MCF 10A (cell line): ENCODE measurements around the gene CCDC86. TPM values are rescaled to one million over a fixed set of nuclear protein-coding genes. Genes with fewer than 3 reads are reported as not detected.

Experiments used
- BruUV-seq: library from RNA; stranded (reverse); fragments of 400-500 nt; replicated peaks from 2 replicates; lab custom pipeline; 2021; lab: Mats Ljungman, UMichigan
- CTCF ChIA-PET: fragments of 300-600 bp; sonication (Branson Sonifier 250); formaldehyde crosslinking; extraction: SDS; loops from one replicate; lab custom pipeline; 2021; ENCODE audit warnings: antibody characterized with exemption, inconsistent platforms; lab: Yijun Ruan, JAX
- POLR2A ChIA-PET: fragments of 300-600, 350-650 bp; sonication (Branson Sonifier 250); formaldehyde crosslinking; extraction: SDS; loops from one replicate; lab custom pipeline; 2020; ENCODE audit warnings: antibody characterized with exemption, inconsistent platforms; lab: Yijun Ruan, JAX
- DNase-seq: peaks from one replicate; pipeline ENCODE4 v3.0.0-alpha.2; 2018; ENCODE audit not compliant: unreplicated experiment
- H3K27ac Mint-ChIP-seq: one replicate; pipeline ENCODE4 v1.8.0; 2022; ENCODE audit warnings: mild to moderate bottlenecking, low read depth, mixed read lengths; ENCODE audit not compliant: unreplicated experiment
- H3K27me3 Mint-ChIP-seq: one replicate; pipeline ENCODE4 v1.8.0; 2022; ENCODE audit warnings: mixed read lengths; ENCODE audit not compliant: insufficient read depth, unreplicated experiment
- H3K36me3 Mint-ChIP-seq: one replicate; pipeline ENCODE4 v1.8.0; 2022; ENCODE audit warnings: mild to moderate bottlenecking, moderate library complexity, mixed read lengths; ENCODE audit not compliant: insufficient read depth, unreplicated experiment
- H3K4me1 Mint-ChIP-seq: one replicate; pipeline ENCODE4 v1.8.0; 2022; ENCODE audit warnings: mixed read lengths; ENCODE audit not compliant: insufficient read depth, unreplicated experiment
- H3K4me3 Mint-ChIP-seq: one replicate; pipeline ENCODE4 v1.8.0; 2022; ENCODE audit warnings: mild to moderate bottlenecking, moderate library complexity, mixed read lengths; ENCODE audit not compliant: unreplicated experiment
- H3K9me3 Mint-ChIP-seq: one replicate; pipeline ENCODE4 v1.8.0; 2022; ENCODE audit warnings: mixed read lengths; ENCODE audit not compliant: unreplicated experiment
- intact Hi-C: fragments of 100-400 bp; cut with micrococcal nuclease; formaldehyde crosslinking; loops from 2 replicates; pipeline ENCODE4 v1.14.1; 2022
- total RNA-seq: library from RNA; stranded (reverse); gene quantifications from 2 replicates; pipeline ENCODE4 v1.2.3, GENCODE V29; 2022
- TF ChIP-seq, protein P1 (sequence below): fragments of 200-600 bp; IDR thresholded peaks from one replicate; pipeline ENCODE4 v1.8.0; 2022; ENCODE audit warnings: antibody characterized with exemption, mild to moderate bottlenecking; ENCODE audit not compliant: unreplicated experiment

Gene CCDC86
- total RNA-seq, 1 experiment from 2014 or later = 57.8 TPM

DNA sequence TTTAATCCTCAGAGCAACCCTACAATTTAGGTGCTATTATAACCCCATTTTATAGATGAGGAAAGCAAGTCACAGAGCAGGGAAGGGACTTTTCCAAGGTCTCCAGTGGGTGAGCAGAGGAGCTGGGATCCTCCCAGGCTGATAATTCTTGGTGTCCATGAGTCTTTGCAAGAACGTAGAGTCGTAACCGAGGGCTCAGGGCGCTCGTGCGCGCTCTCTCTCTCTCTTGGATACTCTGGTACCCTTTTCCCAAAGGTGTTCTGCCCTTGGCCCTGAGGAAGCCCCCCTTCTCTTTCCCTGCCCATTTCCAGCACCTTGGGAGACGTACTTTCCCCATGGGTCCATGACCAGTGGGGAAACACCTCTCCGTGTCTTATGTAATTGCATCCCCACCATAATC is 20.3 kb downstream of the CCDC86 start:
- H3K4me3 Mint-ChIP-seq = no peak overlapping the region
- H3K9me3 Mint-ChIP-seq = no peaks in the 10 kb centered on the region
- ChIA-PET POLR2A (interaction anchor here (0.6 kb wide), 1 partner anchor 146 kb away, joined by 3 read pairs; no protein-coding TSS in a partner anchor), CTCF (no interaction called here)
- no TSS peak for BruUV-seq
- no peak for DNase-seq
- peaks cover 32% of the 10 kb centered on the region for H3K27me3 Mint-ChIP-seq
- intact Hi-C loops = no loop called here
- no peaks in the 10 kb centered on the region for H3K4me1 Mint-ChIP-seq
- H3K36me3 Mint-ChIP-seq = no peaks in the 10 kb centered on the region
- TF ChIP-seq, protein P1, sequence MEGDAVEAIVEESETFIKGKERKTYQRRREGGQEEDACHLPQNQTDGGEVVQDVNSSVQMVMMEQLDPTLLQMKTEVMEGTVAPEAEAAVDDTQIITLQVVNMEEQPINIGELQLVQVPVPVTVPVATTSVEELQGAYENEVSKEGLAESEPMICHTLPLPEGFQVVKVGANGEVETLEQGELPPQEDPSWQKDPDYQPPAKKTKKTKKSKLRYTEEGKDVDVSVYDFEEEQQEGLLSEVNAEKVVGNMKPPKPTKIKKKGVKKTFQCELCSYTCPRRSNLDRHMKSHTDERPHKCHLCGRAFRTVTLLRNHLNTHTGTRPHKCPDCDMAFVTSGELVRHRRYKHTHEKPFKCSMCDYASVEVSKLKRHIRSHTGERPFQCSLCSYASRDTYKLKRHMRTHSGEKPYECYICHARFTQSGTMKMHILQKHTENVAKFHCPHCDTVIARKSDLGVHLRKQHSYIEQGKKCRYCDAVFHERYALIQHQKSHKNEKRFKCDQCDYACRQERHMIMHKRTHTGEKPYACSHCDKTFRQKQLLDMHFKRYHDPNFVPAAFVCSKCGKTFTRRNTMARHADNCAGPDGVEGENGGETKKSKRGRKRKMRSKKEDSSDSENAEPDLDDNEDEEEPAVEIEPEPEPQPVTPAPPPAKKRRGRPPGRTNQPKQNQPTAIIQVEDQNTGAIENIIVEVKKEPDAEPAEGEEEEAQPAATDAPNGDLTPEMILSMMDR = no peak
- H3K27ac Mint-ChIP-seq = no peak overlapping the region

DNA sequence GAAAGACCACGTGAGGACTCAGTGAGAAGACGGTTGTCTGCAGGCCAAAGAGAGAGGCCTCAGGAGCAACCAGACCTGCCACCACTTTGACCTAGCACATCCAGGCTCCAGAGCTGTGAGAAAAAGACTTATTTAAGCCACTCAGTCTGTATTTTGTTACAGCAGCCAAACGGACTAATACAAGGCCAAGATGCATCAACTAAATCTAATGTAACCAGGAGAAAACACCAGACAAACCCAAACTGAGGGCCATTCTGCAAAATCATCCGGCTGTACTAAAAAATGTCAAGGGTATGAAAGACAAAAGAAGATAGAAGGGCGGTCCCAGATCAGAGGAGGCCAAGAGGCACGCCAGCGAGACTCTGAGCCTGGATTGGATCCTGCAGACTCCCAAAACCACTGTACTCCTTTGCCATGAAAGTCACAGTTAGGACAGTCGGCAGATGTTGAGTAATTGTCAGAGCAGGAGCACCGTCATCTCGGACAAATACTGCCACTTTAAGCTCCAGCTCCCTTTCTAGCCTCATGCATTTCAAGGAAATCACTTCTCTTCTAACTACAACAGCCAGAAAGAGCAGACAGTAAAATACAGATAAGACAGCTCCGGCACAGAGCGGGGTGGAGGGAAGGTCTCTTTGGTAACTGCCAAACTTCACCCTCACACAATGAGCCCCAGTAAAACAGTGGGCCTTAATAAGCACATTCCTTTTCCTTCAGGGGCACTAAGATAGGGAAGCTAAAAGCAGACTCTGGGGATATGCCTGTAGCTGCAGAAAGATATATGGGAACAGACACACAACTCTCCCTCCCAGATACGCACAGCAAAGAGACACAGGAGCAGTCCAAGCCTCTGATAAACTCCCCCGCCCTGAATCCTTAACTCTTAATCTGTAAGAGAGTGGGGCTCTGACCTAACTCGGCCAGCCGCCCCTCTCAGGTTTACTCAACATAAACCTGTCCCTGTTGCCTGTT is 21.9 kb downstream of the CCDC86 start:
- intact Hi-C loops = no loop called here
- BruUV-seq = no TSS peak
- Mint-ChIP-seq H3K4me1 (no peaks in the 10 kb centered on the region), H3K36me3 (no peaks in the 10 kb centered on the region), H3K9me3 (no peaks in the 10 kb centered on the region), H3K27me3 (peaks cover 32% of the 10 kb centered on the region), H3K27ac (no peak overlapping the region), H3K4me3 (no peak overlapping the region)
- TF ChIP-seq, protein P1 = no peak
- CTCF ChIA-PET = no interaction called here
- POLR2A ChIA-PET = interaction anchor here (0.7 kb wide), 1 partner anchor 35 kb away, joined by 3 read pairs; no protein-coding TSS in a partner anchor
- no peak for DNase-seq

DNA sequence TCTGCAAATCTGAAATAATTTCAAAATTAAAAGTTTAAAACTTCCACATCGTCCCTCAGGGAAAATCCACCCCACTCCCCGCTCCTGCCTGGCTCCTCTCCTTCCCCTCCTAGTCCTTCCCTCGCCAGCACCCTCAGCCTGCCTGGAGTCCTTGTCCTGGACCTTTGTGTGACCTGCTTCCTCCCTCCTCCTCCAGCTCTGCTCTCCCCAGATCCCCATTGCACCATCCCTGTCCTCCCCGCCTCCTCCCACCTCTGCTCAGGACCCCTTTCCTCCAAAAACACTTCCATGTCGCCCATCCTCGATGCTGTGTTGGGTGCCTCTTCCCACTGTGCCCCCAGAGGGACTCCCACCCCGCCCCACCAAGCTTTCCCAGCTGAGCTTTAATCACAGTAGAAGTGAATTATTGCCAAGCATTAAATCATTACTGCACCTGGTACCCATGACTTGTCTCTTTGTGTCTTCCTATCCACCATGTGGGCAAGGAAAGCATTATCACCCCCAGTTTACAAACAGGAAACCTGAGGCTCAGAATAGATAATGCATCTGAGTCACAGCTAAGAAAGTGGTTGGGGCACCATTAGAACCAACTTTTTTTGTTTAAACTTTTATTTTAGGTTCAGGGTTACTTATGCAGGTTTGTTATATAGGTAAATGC is 23.1 kb downstream of the CCDC86 start:
- Mint-ChIP-seq H3K9me3 (no peaks in the 10 kb centered on the region), H3K27ac (no peak overlapping the region), H3K4me3 (no peak overlapping the region), H3K36me3 (no peaks in the 10 kb centered on the region), H3K27me3 (peaks cover 32% of the 10 kb centered on the region), H3K4me1 (no peaks in the 10 kb centered on the region)
- BruUV-seq = no TSS peak
- intact Hi-C loops = no loop called here
- POLR2A ChIA-PET = interaction anchor here (0.7 kb wide), 1 partner anchor 36 kb away, joined by 3 read pairs; no protein-coding TSS in a partner anchor
- CTCF ChIA-PET = interaction anchor here (0.7 kb wide), 2 partner anchors 848 to 1012 kb away, joined by 3 to 4 read pairs; no protein-coding TSS in a partner anchor
- DNase-seq = no peak
- TF ChIP-seq, protein P1 = no peak
